SJSA1 (cell line): Measurements from ENCODE around the gene RFLNA. TPM values are rescaled to one million over a fixed set of nuclear protein-coding genes. Genes with fewer than 3 reads are reported as not detected.

Source experiments
- DNase-seq, 2 experiments: peaks; one replicate each; pipeline ENCODE4 v3.0.0-alpha.2; 2015 to 2020; ENCODE audit warnings: low spot score in 2 of 2, low read depth in 1 of 2
- H3K27ac ChIP-seq: fragments of 250-450 bp; sonication (Bioruptor Pico); 2 replicates; pipeline ENCODE4 v1.5.1; 2020; ENCODE audit warnings: mild to moderate bottlenecking, moderate library complexity
- H3K27me3 ChIP-seq: fragments of 250-450 bp; sonication (Bioruptor Pico); replicated peaks from 2 replicates; pipeline ENCODE4 v1.5.1; 2020; ENCODE audit warnings: mild to moderate bottlenecking, moderate library complexity
- H3K36me3 ChIP-seq: fragments of 250-450 bp; sonication (Bioruptor Pico); 2 replicates; pipeline ENCODE4 v1.5.1; 2020; ENCODE audit warnings: mild to moderate bottlenecking
- H3K4me1 ChIP-seq: fragments of 250-450 bp; sonication (Bioruptor Pico); replicated peaks from 2 replicates; pipeline ENCODE4 v1.6.1; 2021; ENCODE audit warnings: mild to moderate bottlenecking
- H3K4me3 ChIP-seq: fragments of 250-450 bp; sonication (Bioruptor Pico); 2 replicates; pipeline ENCODE4 v1.5.1; 2020; ENCODE audit warnings: mild to moderate bottlenecking
- H3K9me3 ChIP-seq: fragments of 250-450 bp; sonication (Bioruptor Pico); replicated peaks from 2 replicates; pipeline ENCODE4 v1.5.1; 2020; ENCODE audit warnings: mild to moderate bottlenecking
- total RNA-seq: library from RNA; depleted of rRNA; stranded (reverse); fragments of >200 nt; shearing (Covaris generic); gene quantifications from 2 replicates; pipeline ENCODE4 v1.2.3, GENCODE V29; 2014

Gene RFLNA
- total RNA-seq, 1 experiment from 2014 or later: not detected

- Histone ChIP-seq H3K9me3 (no peaks in the 10 kb centered on the region), H3K27me3 (peaks cover 5% of the 10 kb centered on the region), H3K27ac (no peak overlapping the region), H3K4me3 (no peak overlapping the region), H3K4me1 (0 out of 2 replicates have a peak, but pooled peaks cover 3% of the 10 kb centered on the region), H3K36me3 (no peaks in the 10 kb centered on the region)
- DNase-seq: peak in 1 of 2 experiments; percentile 15
These were observed 21.3 kb upstream of the RFLNA start for GRCh38 chr12:124273630-124274029.

- Histone ChIP-seq H3K9me3 (no peaks in the 10 kb centered on the region), H3K4me3 (no peak overlapping the region), H3K27me3 (peaks cover 12% of the 10 kb centered on the region), H3K4me1 (0 out of 2 replicates have a peak, but pooled peaks cover 3% of the 10 kb centered on the region), H3K27ac (no peak overlapping the region), H3K36me3 (no peaks in the 10 kb centered on the region)
- no peak for DNase-seq
These were observed 18.6 kb upstream of the RFLNA start for GRCh38 chr12:124276337-124276736.

- H3K27ac ChIP-seq: no peak overlapping the region
- H3K36me3 ChIP-seq: no peaks in the 10 kb centered on the region
- H3K4me1 ChIP-seq: 0 out of 2 replicates have a peak, but pooled peaks cover 3% of the 10 kb centered on the region
- no peaks in the 10 kb centered on the region for H3K9me3 ChIP-seq
- no peak overlapping the region for H3K4me3 ChIP-seq
- peaks cover 12% of the 10 kb centered on the region for H3K27me3 ChIP-seq
- DNase-seq: no peak
These were observed 17.3 kb upstream of the RFLNA start for GRCh38 chr12:124277394-124278241.

- no peak overlapping the region for H3K4me3 ChIP-seq
- no peaks in the 10 kb centered on the region for H3K36me3 ChIP-seq
- 0 out of 2 replicates have a peak, but pooled peaks cover under 1% of the 10 kb centered on the region for H3K4me1 ChIP-seq
- no peak for DNase-seq
- H3K27ac ChIP-seq: no peak overlapping the region
- no peaks in the 10 kb centered on the region for H3K9me3 ChIP-seq
- peaks cover 12% of the 10 kb centered on the region for H3K27me3 ChIP-seq
These were observed 16.3 kb upstream of the RFLNA start for GRCh38 chr12:124278389-124279101.

- Histone ChIP-seq H3K27me3 (peaks cover 12% of the 10 kb centered on the region), H3K4me1 (no peaks in the 10 kb centered on the region), H3K4me3 (no peak overlapping the region), H3K27ac (no peak overlapping the region), H3K36me3 (no peaks in the 10 kb centered on the region), H3K9me3 (no peaks in the 10 kb centered on the region)
- no peak for DNase-seq
These were observed 15.6 kb upstream of the RFLNA start for GRCh38 chr12:124279315-124279714.

- peaks cover 12% of the 10 kb centered on the region for H3K27me3 ChIP-seq
- no peaks in the 10 kb centered on the region for H3K36me3 ChIP-seq
- no peaks in the 10 kb centered on the region for H3K4me1 ChIP-seq
- H3K27ac ChIP-seq: no peak overlapping the region
- H3K4me3 ChIP-seq: no peak overlapping the region
- no peak for DNase-seq
- peaks cover 4% of the 10 kb centered on the region for H3K9me3 ChIP-seq
These were observed 15.0 kb upstream of the RFLNA start for GRCh38 chr12:124279846-124280360.

- H3K4me3 ChIP-seq: no peak overlapping the region
- no peak for DNase-seq
- H3K36me3 ChIP-seq: no peaks in the 10 kb centered on the region
- H3K27me3 ChIP-seq: peaks cover 12% of the 10 kb centered on the region
- H3K9me3 ChIP-seq: peaks cover 6% of the 10 kb centered on the region
- no peak overlapping the region for H3K27ac ChIP-seq
- no peaks in the 10 kb centered on the region for H3K4me1 ChIP-seq
These were observed 13.6 kb upstream of the RFLNA start for GRCh38 chr12:124281309-124281708.

GRCh38 chr12:124282287-124282686 is 12.6 kb upstream of the RFLNA start:
- peaks cover 8% of the 10 kb centered on the region for H3K27me3 ChIP-seq
- H3K27ac ChIP-seq: no peak overlapping the region
- DNase-seq: no peak
- H3K4me3 ChIP-seq: no peak overlapping the region
- no peaks in the 10 kb centered on the region for H3K36me3 ChIP-seq
- peaks cover 6% of the 10 kb centered on the region for H3K9me3 ChIP-seq
- no peaks in the 10 kb centered on the region for H3K4me1 ChIP-seq

GRCh38 chr12:124283326-124283725 is 11.6 kb upstream of the RFLNA start:
- peaks cover 7% of the 10 kb centered on the region for H3K9me3 ChIP-seq
- H3K4me3 ChIP-seq: no peak overlapping the region
- H3K27me3 ChIP-seq: peaks cover 8% of the 10 kb centered on the region
- H3K4me1 ChIP-seq: no peaks in the 10 kb centered on the region
- DNase-seq: no peak
- no peak overlapping the region for H3K27ac ChIP-seq
- H3K36me3 ChIP-seq: no peaks in the 10 kb centered on the region

- Histone ChIP-seq H3K27me3 (no peaks in the 10 kb centered on the region), H3K4me3 (no peak overlapping the region)
- no peak for DNase-seq
These were observed 10.5 kb upstream of the RFLNA start for GRCh38 chr12:124284368-124284767.

GRCh38 chr12:124286414-124286813 is 8.5 kb upstream of the RFLNA start:
- Histone ChIP-seq H3K27ac (no peak overlapping the region), H3K4me3 (no peak overlapping the region), H3K9me3 (peaks cover 9% of the 10 kb centered on the region), H3K27me3 (no peaks in the 10 kb centered on the region), H3K4me1 (peaks cover 14% of the 10 kb centered on the region), H3K36me3 (no peaks in the 10 kb centered on the region)
- DNase-seq: no peak

More at GRCh38 chr12:124284368-124284767, 10.5 kb upstream of the RFLNA start:
- H3K9me3 ChIP-seq: peaks cover 9% of the 10 kb centered on the region
- H3K27ac ChIP-seq: no peak overlapping the region
- no peaks in the 10 kb centered on the region for H3K36me3 ChIP-seq
- peaks cover 6% of the 10 kb centered on the region for H3K4me1 ChIP-seq

GRCh38 chr12:124286971-124287370 is 7.9 kb upstream of the RFLNA start:
- no peak for DNase-seq
- H3K27me3 ChIP-seq: no peaks in the 10 kb centered on the region
- no peak overlapping the region for H3K27ac ChIP-seq
- peaks cover 9% of the 10 kb centered on the region for H3K9me3 ChIP-seq
- H3K4me3 ChIP-seq: no peak overlapping the region
- peaks cover 14% of the 10 kb centered on the region for H3K4me1 ChIP-seq
- H3K36me3 ChIP-seq: no peaks in the 10 kb centered on the region

GRCh38 chr12:124289634-124290600 is 5.0 kb upstream of the RFLNA start:
- Histone ChIP-seq H3K27me3 (peaks cover 8% of the 10 kb centered on the region), H3K4me3 (peak overlapping the region; percentile 13; the same call in 1 of the 2 replicates), H3K27ac (no peak overlapping the region), H3K4me1 (peaks cover 14% of the 10 kb centered on the region), H3K36me3 (no peaks in the 10 kb centered on the region), H3K9me3 (peaks cover 5% of the 10 kb centered on the region)
- DNase-seq: peak in 1 of 2 experiments; percentile 57
